Astrocyte of the spinal cord (primary cell): ENCODE results near the gene NFE2L3.
"Not testable (repeated sequence)": the region's sequence is repeated elsewhere in the genome, so short reads cannot be mapped to it uniquely, and the experiment has no call there.

ENCODE experiments used
- DNase-seq: peaks from one replicate; pipeline ENCODE4 v3.0.0; 2011; ENCODE audit warnings: low read depth, low spot score
- H3K4me3 ChIP-seq: 2 replicates; pipeline ENCODE4 v1.5.1; 2011; ENCODE audit warnings: low read depth, mild to moderate bottlenecking, low read length, moderate library complexity
- in situ Hi-C: cut with HindIII; loops from 2 replicates; pipeline ENCODE4 v1.10.0; 2017; ENCODE audit warnings: low sequenced_read_pairs
- TF ChIP-seq, protein P1 (sequence below): IDR thresholded peaks from 2 replicates; pipeline ENCODE4 v1.5.1; 2012; ENCODE audit warnings: low read depth, mild to moderate bottlenecking, low read length, inconsistent platforms

NFE2L3 gene

DNA sequence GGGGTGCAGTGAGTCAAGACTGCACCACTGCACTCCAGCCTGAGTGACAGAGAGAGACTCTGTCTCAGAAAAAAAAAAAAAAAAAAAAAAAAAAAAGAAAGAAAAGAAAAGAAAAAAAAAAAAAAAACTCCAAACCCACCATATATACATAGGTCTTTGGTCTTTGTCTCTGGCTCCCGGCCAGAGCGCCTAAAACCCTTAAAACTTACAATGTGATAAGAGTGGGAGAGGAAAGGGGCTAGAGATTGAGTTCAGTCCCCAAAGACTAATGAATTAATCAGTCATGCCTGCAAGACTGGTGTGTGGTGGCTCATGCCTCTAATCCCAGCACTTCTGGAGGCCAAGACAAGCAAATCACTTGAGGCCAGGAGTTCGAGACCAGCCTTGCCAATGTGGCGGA is 6.8 kb upstream of the NFE2L3 start:
- no peak for DNase-seq
- in situ Hi-C loops, result no loop called here
- no peak overlapping the region for H3K4me3 ChIP-seq
- TF ChIP-seq, protein P1, sequence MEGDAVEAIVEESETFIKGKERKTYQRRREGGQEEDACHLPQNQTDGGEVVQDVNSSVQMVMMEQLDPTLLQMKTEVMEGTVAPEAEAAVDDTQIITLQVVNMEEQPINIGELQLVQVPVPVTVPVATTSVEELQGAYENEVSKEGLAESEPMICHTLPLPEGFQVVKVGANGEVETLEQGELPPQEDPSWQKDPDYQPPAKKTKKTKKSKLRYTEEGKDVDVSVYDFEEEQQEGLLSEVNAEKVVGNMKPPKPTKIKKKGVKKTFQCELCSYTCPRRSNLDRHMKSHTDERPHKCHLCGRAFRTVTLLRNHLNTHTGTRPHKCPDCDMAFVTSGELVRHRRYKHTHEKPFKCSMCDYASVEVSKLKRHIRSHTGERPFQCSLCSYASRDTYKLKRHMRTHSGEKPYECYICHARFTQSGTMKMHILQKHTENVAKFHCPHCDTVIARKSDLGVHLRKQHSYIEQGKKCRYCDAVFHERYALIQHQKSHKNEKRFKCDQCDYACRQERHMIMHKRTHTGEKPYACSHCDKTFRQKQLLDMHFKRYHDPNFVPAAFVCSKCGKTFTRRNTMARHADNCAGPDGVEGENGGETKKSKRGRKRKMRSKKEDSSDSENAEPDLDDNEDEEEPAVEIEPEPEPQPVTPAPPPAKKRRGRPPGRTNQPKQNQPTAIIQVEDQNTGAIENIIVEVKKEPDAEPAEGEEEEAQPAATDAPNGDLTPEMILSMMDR, result no peak

GRCh38 chr7:26147030-26147429 is 5.0 kb upstream of the NFE2L3 start:
- H3K4me3 ChIP-seq, result no peak overlapping the region
- in situ Hi-C loops, result no loop called here
- no peak for DNase-seq
- TF ChIP-seq, protein P1, result no peak

- in situ Hi-C loops, DNase-seq: not testable (repeated sequence)
Measured at GRCh38 chr7:26147646-26148306, 4.2 kb upstream of the NFE2L3 start.

DNA sequence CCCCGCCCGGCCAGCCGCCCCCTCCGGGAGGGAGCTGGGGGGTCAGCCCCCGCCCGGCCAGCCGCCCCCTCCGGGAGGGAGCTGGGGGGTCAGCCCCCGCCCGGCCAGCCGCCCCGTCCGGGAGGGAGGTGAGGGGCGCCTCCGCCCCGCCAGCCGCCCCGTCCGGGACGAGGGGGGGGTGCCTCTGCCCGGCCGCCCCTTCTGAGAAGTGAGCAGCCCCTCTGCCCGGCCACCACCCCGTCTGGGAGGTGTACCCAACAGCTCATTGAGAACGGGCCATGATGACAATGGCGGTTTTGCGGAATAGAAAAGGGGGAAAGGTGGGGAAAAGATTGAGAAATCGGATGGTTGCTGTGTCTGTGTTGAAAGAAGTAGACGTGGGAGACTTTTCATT is 3.7 kb upstream of the NFE2L3 start:
- DNase-seq, result not testable (repeated sequence)

More at GRCh38 chr7:26147646-26148306, 4.2 kb upstream of the NFE2L3 start:
- not testable (repeated sequence) for H3K4me3 ChIP-seq

GRCh38 chr7:26149391-26149977 is 2.5 kb upstream of the NFE2L3 start:
- TF ChIP-seq, protein P1, result no peak
- H3K4me3 ChIP-seq, result no peak overlapping the region
- in situ Hi-C loops, result no loop called here
- DNase-seq, result no peak

More for the DNA sequence above, 3.7 kb upstream of the NFE2L3 start:
- H3K4me3 ChIP-seq, in situ Hi-C loops: not testable (repeated sequence)

DNA sequence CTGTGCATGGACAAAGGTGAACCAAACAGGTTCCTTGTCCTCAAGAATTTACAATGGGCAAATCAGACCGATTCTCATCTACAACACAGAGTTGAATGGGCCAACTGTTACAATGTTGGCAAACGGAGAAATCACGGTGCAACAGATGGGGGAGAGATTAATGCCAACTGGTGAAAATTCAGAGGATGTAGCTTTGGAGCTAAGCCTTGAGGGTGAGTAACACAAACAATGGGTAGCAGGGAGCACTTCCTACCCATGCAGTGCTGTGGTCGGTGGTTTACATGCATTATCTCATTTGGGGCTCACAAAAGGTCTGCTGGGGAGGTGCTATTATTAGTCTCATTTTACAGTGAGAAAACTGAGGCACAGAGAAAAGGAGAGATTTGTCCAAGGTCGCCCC is 902 bp upstream of the NFE2L3 start:
- H3K4me3 ChIP-seq, result no peak overlapping the region
- in situ Hi-C loops, result no loop called here
- no peak for DNase-seq
- TF ChIP-seq, protein P1, result no peak

DNA sequence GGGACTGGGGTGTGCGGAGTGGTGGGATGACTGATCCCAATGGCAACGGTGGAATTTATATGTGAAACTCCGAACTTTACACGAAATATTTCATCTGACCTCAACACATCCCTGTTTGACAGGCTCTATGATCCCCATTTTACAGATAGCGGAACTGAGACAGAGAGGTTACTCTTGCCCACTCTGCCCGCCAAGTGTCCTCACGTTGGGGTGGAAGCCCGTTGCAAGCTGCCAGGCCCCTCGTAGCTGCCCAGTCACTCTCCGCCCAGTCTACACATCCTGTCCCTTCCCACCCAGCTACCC is 397 bp upstream of the NFE2L3 start:
- in situ Hi-C loops, result no loop called here
- TF ChIP-seq, protein P1, result no peak
- peak overlapping the region; percentile 61 for H3K4me3 ChIP-seq
- no peak for DNase-seq

- in situ Hi-C loops, DNase-seq: not testable (repeated sequence)
- H3K4me3 ChIP-seq, result peak overlapping the region; percentile 61
Measured at GRCh38 chr7:26152782-26153240, 813 bp downstream of the NFE2L3 start.
